CD14-positive monocyte (primary cell): ENCODE measurements around the gene MYOZ3. TPM values are rescaled to one million over a fixed set of nuclear protein-coding genes. Genes with fewer than 3 reads are reported as not detected.

ENCODE experiments used
- DNase-seq, 3 donors: peaks; one replicate each; pipeline ENCODE4 v3.0.0-alpha.2; 2011 to 2022
- H2AFZ ChIP-seq: 2 replicates; pipeline ENCODE4 v1.6.0; 2012; ENCODE audit warnings: mild to moderate bottlenecking, low read depth, low read length, inconsistent platforms; ENCODE audit not compliant: insufficient read depth, poor library complexity, severe bottlenecking
- H3K27ac ChIP-seq, 2 donors: 1 replicate in 1 of 2; 2 replicates in 1 of 2; pipeline ENCODE4 v1.5.1; 2012 to 2013; ENCODE audit warnings: low read length in 2 of 2, control low read depth in 1 of 2, inconsistent platforms in 1 of 2, low read depth in 1 of 2, mild to moderate bottlenecking in 1 of 2
- H3K27me3 ChIP-seq, 2 donors: one replicate each; pipeline versions ENCODE4 v1.6.0 to v1.6.1; 2011 to 2013; ENCODE audit warnings: low read length in 2 of 2; ENCODE audit not compliant: control insufficient read depth in 2 of 2, insufficient read depth in 2 of 2
- H3K36me3 ChIP-seq, 2 donors: replicated peaks in 1 of 2; 1 replicate in 1 of 2; 2 replicates in 1 of 2; pipeline versions ENCODE4 v1.5.1 to v1.6.1; 2012 to 2013; ENCODE audit warnings: low read length in 2 of 2, control low read depth in 1 of 2, inconsistent platforms in 1 of 2, mild to moderate bottlenecking in 1 of 2; ENCODE audit not compliant: insufficient read depth in 2 of 2, control insufficient read depth in 1 of 2
- H3K4me1 ChIP-seq, 2 donors: 1 replicate in 1 of 2; 2 replicates in 1 of 2; pipeline versions ENCODE4 v1.5.1 to v1.6.1; 2012 to 2013; ENCODE audit warnings: low read length in 2 of 2, control low read depth in 1 of 2, inconsistent platforms in 1 of 2, mild to moderate bottlenecking in 1 of 2, moderate library complexity in 1 of 2; ENCODE audit not compliant: insufficient read depth in 2 of 2, control insufficient read depth in 1 of 2
- H3K4me2 ChIP-seq: replicated peaks from 2 replicates; pipeline ENCODE3; 2012; ENCODE audit warnings: low read length, moderate library complexity, mild to moderate bottlenecking; ENCODE audit not compliant: poor library complexity, severe bottlenecking; ENCODE audit errors: extremely low read depth
- H3K4me3 ChIP-seq, 3 experiments: fragments of 200-600 bp in 1 of 3; sonication (generic) in 1 of 3; replicated peaks in 1 of 3; 1 replicate in 2 of 3; 2 replicates in 1 of 3; pipeline ENCODE4 v1.5.1; 2011 to 2013; ENCODE audit warnings: low read length in 3 of 3, mild to moderate bottlenecking in 3 of 3, control low read depth in 2 of 3, low read depth in 2 of 3, inconsistent platforms in 1 of 3, moderate library complexity in 1 of 3
- H3K79me2 ChIP-seq: 2 replicates; pipeline ENCODE4 v1.6.0; 2012; ENCODE audit warnings: mild to moderate bottlenecking, control low read depth, inconsistent platforms, low read length, moderate library complexity; ENCODE audit not compliant: insufficient read depth
- H3K9ac ChIP-seq: 2 replicates; pipeline ENCODE4 v1.6.0; 2017; ENCODE audit warnings: low read length, mild to moderate bottlenecking; ENCODE audit not compliant: insufficient read depth, poor library complexity, severe bottlenecking
- H3K9me3 ChIP-seq, 2 donors: replicated peaks in 1 of 2; 1 replicate in 1 of 2; 2 replicates in 1 of 2; pipeline versions ENCODE4 v1.5.1 to v1.6.1; 2012 to 2013; ENCODE audit warnings: low read length in 2 of 2, control low read depth in 1 of 2; ENCODE audit not compliant: control insufficient read depth in 1 of 2, insufficient read depth in 1 of 2
- H4K20me1 ChIP-seq: 2 replicates; pipeline ENCODE4 v1.6.0; 2012; ENCODE audit warnings: mild to moderate bottlenecking, low read length, control low read depth, moderate library complexity; ENCODE audit not compliant: insufficient read depth
- H3K27ac Mint-ChIP-seq, 7 donors: one replicate each; pipeline ENCODE4 v1.8.0; 2020; ENCODE audit warnings: mild to moderate bottlenecking in 7 of 7, mixed read lengths in 7 of 7, moderate library complexity in 6 of 7, inconsistent platforms in 2 of 7
- H3K27me3 Mint-ChIP-seq, 3 donors: one replicate each; pipeline ENCODE4 v1.8.0; 2021 to 2022; ENCODE audit warnings: low read depth in 3 of 3, mild to moderate bottlenecking in 3 of 3, mixed read lengths in 3 of 3, moderate library complexity in 3 of 3, inconsistent platforms in 1 of 3
- H3K36me3 Mint-ChIP-seq, 2 donors: one replicate each; pipeline ENCODE4 v1.8.0; 2020; ENCODE audit warnings: mixed read lengths in 2 of 2, inconsistent platforms in 1 of 2, mild to moderate bottlenecking in 1 of 2
- H3K4me1 Mint-ChIP-seq: one replicate; pipeline ENCODE4 v1.8.0; 2020; ENCODE audit warnings: mild to moderate bottlenecking, mixed read lengths
- H3K4me3 Mint-ChIP-seq, 2 donors: one replicate each; pipeline ENCODE4 v1.8.0; 2020; ENCODE audit warnings: mild to moderate bottlenecking in 2 of 2, mixed read lengths in 2 of 2, moderate library complexity in 1 of 2
- H3K9me3 Mint-ChIP-seq, 7 donors: one replicate each; pipeline ENCODE4 v1.8.0; 2020 to 2022; ENCODE audit warnings: mixed read lengths in 7 of 7, mild to moderate bottlenecking in 6 of 7, moderate library complexity in 6 of 7, inconsistent platforms in 2 of 7
- CTCF ChIP-seq: fragments of 200-600 bp; IDR thresholded peaks from one replicate; pipeline ENCODE4 v1.8.0; 2022; ENCODE audit warnings: antibody characterized with exemption, mild to moderate bottlenecking
- WGBS: methylation state at CpG from one replicate; pipeline ENCODE4 v1.1.5; 2013; ENCODE audit warnings: missing lambda C conversion rate; ENCODE audit not compliant: insufficient coverage; 5-methylcytosine and 5-hydroxymethylcytosine counted together
- intact Hi-C, 2 donors: fragments of 100-400 bp; cut with micrococcal nuclease; formaldehyde crosslinking; loops; one replicate each; pipeline versions ENCODE4 v1.15.0 to v1.15.1; 2023
- polyA plus RNA-seq, 3 donors: library from polyadenylated mRNA; depleted of rRNA in 1 of 3; unstranded in 2 of 3; stranded (reverse) in 1 of 3; fragments of 300-500 nt in 2 of 3; fragments of >200 nt in 1 of 3; fragmentation: Illumina TruSeq in 2 of 3; gene quantifications; 1 replicate in 2 of 3; 2 replicates in 1 of 3; pipeline ENCODE4 v1.2.3, GENCODE V29; 2012 to 2021

The MYOZ3 gene
- polyA plus RNA-seq, 3 donors, result not detected

- Histone ChIP-seq H3K4me2 (no peak overlapping the region), H3K79me2 (no peaks in the 10 kb centered on the region)
- no peak overlapping the region for H3K4me3 Mint-ChIP-seq
Measured at GRCh38 chr5:150642991-150643710, 17.9 kb upstream of the MYOZ3 start.

GRCh38 chr5:150644058-150644457 is 17.0 kb upstream of the MYOZ3 start:
- H3K27me3 Mint-ChIP-seq, result peaks cover 0 to 7% (median 0%) of the 10 kb centered on the region in 3 donors
- intact Hi-C loops, result no loop called here
- Histone ChIP-seq H4K20me1 (no peaks in the 10 kb centered on the region), H3K79me2 (no peaks in the 10 kb centered on the region), H3K9me3 (no peaks in the 10 kb centered on the region), H3K27me3 (no peaks in the 10 kb centered on the region), H2AFZ (no peak overlapping the region), H3K36me3 (no peaks in the 10 kb centered on the region), H3K4me1 (peaks cover 10 to 13% of the 10 kb centered on the region in 2 donors), H3K4me2 (no peak overlapping the region), H3K27ac (no peak overlapping the region), H3K4me3 (no peak overlapping the region), H3K9ac (no peak overlapping the region)
- 100% methylated on average over 3 of the region's 5 CpGs for WGBS
- no peak for TF ChIP-seq CTCF
- H3K36me3 Mint-ChIP-seq, result no peaks in the 10 kb centered on the region
- peaks cover 0 to 1% (median 0%) of the 10 kb centered on the region in 7 donors for H3K9me3 Mint-ChIP-seq
- no peak overlapping the region for H3K4me3 Mint-ChIP-seq
- peaks cover 24% of the 10 kb centered on the region for H3K4me1 Mint-ChIP-seq
- no peak overlapping the region for H3K27ac Mint-ChIP-seq
- no peak for DNase-seq

More at GRCh38 chr5:150642991-150643710, 17.9 kb upstream of the MYOZ3 start:
- H3K9ac ChIP-seq, result no peak overlapping the region
- no peaks in the 10 kb centered on the region for H3K36me3 ChIP-seq
- H2AFZ ChIP-seq, result no peak overlapping the region
- 100% methylated on average over 3 of the region's 12 CpGs for WGBS
- Mint-ChIP-seq H3K27me3 (peaks cover 0 to 5% (median 0%) of the 10 kb centered on the region in 3 donors), H3K36me3 (no peaks in the 10 kb centered on the region), H3K9me3 (peaks cover 0 to 1% (median 0%) of the 10 kb centered on the region in 7 donors), H3K27ac (peak overlapping the region in 1 of 7 donors; percentile 57), H3K4me1 (peaks cover 24% of the 10 kb centered on the region)
- no peaks in the 10 kb centered on the region for H4K20me1 ChIP-seq
- no peak overlapping the region for H3K4me3 ChIP-seq
- no peak for DNase-seq
- H3K4me1 ChIP-seq, result peaks cover 10 to 13% of the 10 kb centered on the region in 2 donors
- no peaks in the 10 kb centered on the region for H3K27me3 ChIP-seq
- H3K27ac ChIP-seq, result no peak overlapping the region
- TF ChIP-seq CTCF, result no peak
- no peaks in the 10 kb centered on the region for H3K9me3 ChIP-seq
- intact Hi-C loops, result no loop called here
